ENCODE data around the gene RTP2. TPM values are rescaled to one million over a fixed set of nuclear protein-coding genes. Genes with fewer than 3 reads are reported as not detected.

The RTP2 gene
- total RNA-seq, 1 experiment from 2014 or later, result not detected

DNA sequence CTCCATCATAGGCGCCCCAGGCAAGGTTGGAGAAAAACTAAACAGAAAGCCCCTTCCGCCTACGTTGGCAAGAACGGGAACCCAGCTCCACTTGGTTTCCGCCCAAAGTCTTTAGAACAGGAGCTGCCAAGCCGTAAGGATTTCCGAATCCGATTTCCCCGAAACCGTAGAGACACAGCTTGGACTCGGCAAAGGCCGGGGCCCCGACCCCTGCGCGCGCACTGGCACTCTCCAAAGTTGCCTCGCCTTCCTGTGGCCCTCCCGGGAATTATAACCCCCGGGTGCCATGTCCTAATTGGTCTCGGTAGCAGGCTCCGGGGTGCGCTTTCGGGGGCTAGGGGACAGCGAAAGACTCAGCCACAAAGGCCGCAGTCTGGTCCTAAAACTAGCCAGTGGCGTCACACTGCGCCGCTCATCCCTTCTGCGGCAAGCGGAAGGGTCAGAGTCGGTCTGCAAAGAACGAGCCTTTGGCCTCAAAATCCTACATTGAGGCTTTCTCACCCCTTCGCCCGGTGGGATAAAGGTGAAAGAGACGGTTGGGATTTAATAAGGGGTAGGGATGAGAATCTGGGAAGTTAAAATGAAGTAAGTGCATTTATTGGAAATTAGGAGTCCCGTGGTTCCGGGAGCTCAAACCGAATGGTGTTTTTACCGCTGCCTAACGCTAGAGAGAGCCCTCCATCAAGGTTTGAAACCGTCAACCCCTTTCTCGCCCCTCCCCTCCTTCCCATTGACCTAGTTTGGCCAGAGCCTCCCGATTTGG, 36.2 kb upstream of the RTP2 start:
- H3K9me3 ChIP-seq (ENCODE audit: control insufficient read depth, insufficient read depth, low read depth, low read length), result no peaks in the 10 kb centered on the region
- ATAC-seq, result peak; percentile 75
- in situ Hi-C loops (cut with HindIII; ENCODE audit: low pct_unique_long_range_greater_than_20kb, low sequenced_read_pairs) (loop anchor here (25.0 kb wide), 1 partner anchor 549 kb away; no protein-coding TSS in a partner anchor), intact Hi-C loops (cut with micrococcal nuclease; ENCODE audit: unreplicated experiment) (loop anchor here (2.0 kb wide), 1 partner anchor 1410 kb away; no protein-coding TSS in a partner anchor)
- H3K27me3 ChIP-seq (ENCODE audit: control insufficient read depth, insufficient read depth, low read length), result no peaks in the 10 kb centered on the region
- ChIA-PET POLR2A (no interaction called here), CTCF (interaction anchor here (0.5 to 3.8 kb wide), 9 partner anchors 234 to 1264 kb away, joined by 3 to 57 read pairs (median 4); no protein-coding TSS in a partner anchor)
- no TSS peak for BruUV-seq (replicated peaks)
- TF ChIP-seq, protein P1, sequence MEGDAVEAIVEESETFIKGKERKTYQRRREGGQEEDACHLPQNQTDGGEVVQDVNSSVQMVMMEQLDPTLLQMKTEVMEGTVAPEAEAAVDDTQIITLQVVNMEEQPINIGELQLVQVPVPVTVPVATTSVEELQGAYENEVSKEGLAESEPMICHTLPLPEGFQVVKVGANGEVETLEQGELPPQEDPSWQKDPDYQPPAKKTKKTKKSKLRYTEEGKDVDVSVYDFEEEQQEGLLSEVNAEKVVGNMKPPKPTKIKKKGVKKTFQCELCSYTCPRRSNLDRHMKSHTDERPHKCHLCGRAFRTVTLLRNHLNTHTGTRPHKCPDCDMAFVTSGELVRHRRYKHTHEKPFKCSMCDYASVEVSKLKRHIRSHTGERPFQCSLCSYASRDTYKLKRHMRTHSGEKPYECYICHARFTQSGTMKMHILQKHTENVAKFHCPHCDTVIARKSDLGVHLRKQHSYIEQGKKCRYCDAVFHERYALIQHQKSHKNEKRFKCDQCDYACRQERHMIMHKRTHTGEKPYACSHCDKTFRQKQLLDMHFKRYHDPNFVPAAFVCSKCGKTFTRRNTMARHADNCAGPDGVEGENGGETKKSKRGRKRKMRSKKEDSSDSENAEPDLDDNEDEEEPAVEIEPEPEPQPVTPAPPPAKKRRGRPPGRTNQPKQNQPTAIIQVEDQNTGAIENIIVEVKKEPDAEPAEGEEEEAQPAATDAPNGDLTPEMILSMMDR (IDR thresholded peaks at IDR 0.05), result peak; percentile 92
- TF ChIP-seq, protein P2, sequence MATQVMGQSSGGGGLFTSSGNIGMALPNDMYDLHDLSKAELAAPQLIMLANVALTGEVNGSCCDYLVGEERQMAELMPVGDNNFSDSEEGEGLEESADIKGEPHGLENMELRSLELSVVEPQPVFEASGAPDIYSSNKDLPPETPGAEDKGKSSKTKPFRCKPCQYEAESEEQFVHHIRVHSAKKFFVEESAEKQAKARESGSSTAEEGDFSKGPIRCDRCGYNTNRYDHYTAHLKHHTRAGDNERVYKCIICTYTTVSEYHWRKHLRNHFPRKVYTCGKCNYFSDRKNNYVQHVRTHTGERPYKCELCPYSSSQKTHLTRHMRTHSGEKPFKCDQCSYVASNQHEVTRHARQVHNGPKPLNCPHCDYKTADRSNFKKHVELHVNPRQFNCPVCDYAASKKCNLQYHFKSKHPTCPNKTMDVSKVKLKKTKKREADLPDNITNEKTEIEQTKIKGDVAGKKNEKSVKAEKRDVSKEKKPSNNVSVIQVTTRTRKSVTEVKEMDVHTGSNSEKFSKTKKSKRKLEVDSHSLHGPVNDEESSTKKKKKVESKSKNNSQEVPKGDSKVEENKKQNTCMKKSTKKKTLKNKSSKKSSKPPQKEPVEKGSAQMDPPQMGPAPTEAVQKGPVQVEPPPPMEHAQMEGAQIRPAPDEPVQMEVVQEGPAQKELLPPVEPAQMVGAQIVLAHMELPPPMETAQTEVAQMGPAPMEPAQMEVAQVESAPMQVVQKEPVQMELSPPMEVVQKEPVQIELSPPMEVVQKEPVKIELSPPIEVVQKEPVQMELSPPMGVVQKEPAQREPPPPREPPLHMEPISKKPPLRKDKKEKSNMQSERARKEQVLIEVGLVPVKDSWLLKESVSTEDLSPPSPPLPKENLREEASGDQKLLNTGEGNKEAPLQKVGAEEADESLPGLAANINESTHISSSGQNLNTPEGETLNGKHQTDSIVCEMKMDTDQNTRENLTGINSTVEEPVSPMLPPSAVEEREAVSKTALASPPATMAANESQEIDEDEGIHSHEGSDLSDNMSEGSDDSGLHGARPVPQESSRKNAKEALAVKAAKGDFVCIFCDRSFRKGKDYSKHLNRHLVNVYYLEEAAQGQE (IDR thresholded peaks at IDR 0.05; ENCODE audit: insufficient read depth in 1 of 2, low read depth in 2 of 2, low read length in 1 of 2), result 0 out of 4 replicates have a peak, but pooled peaks of 1 of the 2 experiments have one; percentile 9
- 0 out of 2 replicates have a peak, but pooled peaks have one; percentile 15 for TF ChIP-seq SIN3A (IDR thresholded peaks at IDR 0.05; ENCODE audit: borderline replicate concordance, insufficient read depth, low read depth, low read length)
- no peak for TF ChIP-seq POLR2AphosphoS5 (IDR thresholded peaks at IDR 0.05; ENCODE audit: low read depth, low read length)
- no peak for TF ChIP-seq TCF7L2 (IDR thresholded peaks at IDR 0.05; ENCODE audit: low read depth, low read length)
- H3K4me1 ChIP-seq (ENCODE audit: control insufficient read depth, insufficient read depth, low read length), result peaks cover 45% of the 10 kb centered on the region
- H3K36me3 ChIP-seq (ENCODE audit: control insufficient read depth, insufficient read depth, low read length), result no peaks in the 10 kb centered on the region
- peak overlapping the region; percentile 79 for H3K27ac ChIP-seq (ENCODE audit: low read length)
- peak overlapping the region; percentile 59 to 94 for H3K4me3 ChIP-seq (ENCODE audit: low read depth in 2 of 2, low read length in 2 of 2)
- peak; percentile 88 for DNase-seq (ENCODE audit: low read depth, low spot score)

DNA sequence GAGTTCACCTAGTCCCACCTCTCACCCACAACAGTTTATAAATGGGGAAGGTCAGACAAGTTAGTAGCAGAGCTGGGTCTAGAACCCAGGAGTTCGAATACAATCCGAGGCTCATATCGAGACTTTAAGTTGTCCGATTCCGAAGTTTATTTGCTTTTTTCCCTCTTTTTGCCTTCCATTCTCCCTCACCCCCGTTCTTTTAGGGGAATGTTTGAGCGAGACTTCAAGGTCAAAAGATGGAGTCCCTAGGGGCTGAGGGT, 35.6 kb upstream of the RTP2 start:
- no TSS peak for BruUV-seq (replicated peaks)
- H3K4me1 ChIP-seq (ENCODE audit: control insufficient read depth, insufficient read depth, low read length), result peaks cover 45% of the 10 kb centered on the region

More for the DNA sequence above, 35.6 kb upstream of the RTP2 start:
- Histone ChIP-seq H3K27me3 (ENCODE audit: control insufficient read depth, insufficient read depth, low read length) (no peaks in the 10 kb centered on the region), H3K4me3 (ENCODE audit: low read depth in 2 of 2, low read length in 2 of 2) (peak overlapping the region; percentile 59 to 94), H3K36me3 (ENCODE audit: control insufficient read depth, insufficient read depth, low read length) (no peaks in the 10 kb centered on the region), H3K9me3 (ENCODE audit: control insufficient read depth, insufficient read depth, low read depth, low read length) (no peaks in the 10 kb centered on the region), H3K27ac (ENCODE audit: low read length) (peak overlapping the region; percentile 79)
- in situ Hi-C loops (cut with HindIII; ENCODE audit: low pct_unique_long_range_greater_than_20kb, low sequenced_read_pairs), result loop anchor here (25.0 kb wide), 1 partner anchor 549 kb away; no protein-coding TSS in a partner anchor
- ChIA-PET CTCF (interaction anchor here (0.7 to 3.8 kb wide), 4 partner anchors 518 to 1216 kb away, joined by 3 to 57 read pairs (median 6); no protein-coding TSS in a partner anchor), POLR2A (interaction anchor here (0.5 kb wide), 1 partner anchor 554 kb away, joined by 3 read pairs; no protein-coding TSS in a partner anchor)
- ATAC-seq (no peak), DNase-seq (ENCODE audit: low read depth, low spot score) (no peak)
- intact Hi-C loops (cut with micrococcal nuclease; ENCODE audit: unreplicated experiment), result loop anchor here (2.0 kb wide), 1 partner anchor 1411 kb away; no protein-coding TSS in a partner anchor
- TF ChIP-seq, protein P2 (IDR thresholded peaks at IDR 0.05; ENCODE audit: insufficient read depth in 1 of 2, low read depth in 2 of 2, low read length in 1 of 2), result no peak
